Sigmoid colon (tissue), 4 donors: ENCODE data around the gene PFDN4.

Experiments used
- EP300 ChIP-seq, 4 donors: sonication (generic); formaldehyde crosslinking; IDR thresholded peaks; one replicate each; pipeline ENCODE4 v1.6.1; 2017; ENCODE audit warnings: antibody characterized with exemption in 4 of 4
- POLR2A ChIP-seq, 2 donors: fragments of 450-650 bp; IDR thresholded peaks; one replicate each; pipeline ENCODE4 v1.6.1; 2016; ENCODE audit warnings: antibody characterized with exemption in 2 of 2, mild to moderate bottlenecking in 2 of 2, moderate library complexity in 2 of 2
- POLR2AphosphoS5 ChIP-seq, 4 donors: sonication (generic); formaldehyde crosslinking; IDR thresholded peaks; one replicate each; pipeline ENCODE4 v1.6.1; 2017; ENCODE audit warnings: antibody characterized with exemption in 4 of 4
- TF ChIP-seq, protein P1 (sequence below), 4 experiments: fragments of 450-650 bp in 3 of 4; fragments of 200-600 bp in 1 of 4; IDR thresholded peaks; one replicate each; pipeline ENCODE4 v1.5.1; 2016 to 2019; ENCODE audit warnings: antibody characterized with exemption in 4 of 4, mild to moderate bottlenecking in 3 of 4, moderate library complexity in 2 of 4

DNA sequence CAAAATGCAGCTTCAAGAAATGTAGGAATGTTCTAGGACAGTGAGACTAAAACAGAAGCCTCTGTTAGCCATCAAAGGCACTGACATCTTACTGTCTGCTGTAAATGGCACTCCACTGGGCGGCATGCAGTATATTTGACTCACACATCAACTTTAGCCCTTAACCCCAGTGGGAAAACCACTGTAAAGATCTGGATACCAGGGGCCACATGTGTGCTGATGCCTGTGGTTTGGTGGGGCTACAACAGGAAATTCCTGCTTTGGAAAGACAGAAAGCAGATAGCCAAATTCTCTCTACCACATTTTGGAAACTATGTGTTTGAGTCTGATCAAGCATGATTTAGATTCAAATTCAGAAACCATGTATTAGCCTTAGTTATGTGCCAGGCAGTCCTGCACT is 4.3 kb downstream of the PFDN4 start:
- TF ChIP-seq POLR2AphosphoS5 (IDR thresholded peaks at IDR 0.05) (no peak), POLR2A (IDR thresholded peaks at IDR 0.05) (no peak), EP300 (IDR thresholded peaks at IDR 0.05) (no peak)
- TF ChIP-seq, protein P1, sequence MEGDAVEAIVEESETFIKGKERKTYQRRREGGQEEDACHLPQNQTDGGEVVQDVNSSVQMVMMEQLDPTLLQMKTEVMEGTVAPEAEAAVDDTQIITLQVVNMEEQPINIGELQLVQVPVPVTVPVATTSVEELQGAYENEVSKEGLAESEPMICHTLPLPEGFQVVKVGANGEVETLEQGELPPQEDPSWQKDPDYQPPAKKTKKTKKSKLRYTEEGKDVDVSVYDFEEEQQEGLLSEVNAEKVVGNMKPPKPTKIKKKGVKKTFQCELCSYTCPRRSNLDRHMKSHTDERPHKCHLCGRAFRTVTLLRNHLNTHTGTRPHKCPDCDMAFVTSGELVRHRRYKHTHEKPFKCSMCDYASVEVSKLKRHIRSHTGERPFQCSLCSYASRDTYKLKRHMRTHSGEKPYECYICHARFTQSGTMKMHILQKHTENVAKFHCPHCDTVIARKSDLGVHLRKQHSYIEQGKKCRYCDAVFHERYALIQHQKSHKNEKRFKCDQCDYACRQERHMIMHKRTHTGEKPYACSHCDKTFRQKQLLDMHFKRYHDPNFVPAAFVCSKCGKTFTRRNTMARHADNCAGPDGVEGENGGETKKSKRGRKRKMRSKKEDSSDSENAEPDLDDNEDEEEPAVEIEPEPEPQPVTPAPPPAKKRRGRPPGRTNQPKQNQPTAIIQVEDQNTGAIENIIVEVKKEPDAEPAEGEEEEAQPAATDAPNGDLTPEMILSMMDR (IDR thresholded peaks at IDR 0.05): no peak
